HT-29 (cell line): ENCODE results near the gene WHAMM. TPM values are rescaled to one million over a fixed set of nuclear protein-coding genes. Genes with fewer than 3 reads are reported as not detected.
"Not testable (repeated sequence)": the region's sequence is repeated elsewhere in the genome, so short reads cannot be mapped to it uniquely, and the experiment has no call there.

Experiments
- DNase-seq: peaks from one replicate; pipeline ENCODE4 v3.0.0-alpha.2; 2015; ENCODE audit warnings: low spot score
- total RNA-seq: library from RNA; depleted of rRNA; stranded (reverse); fragments of >200 nt; shearing (Covaris generic); gene quantifications from 2 replicates; pipeline ENCODE4 v1.2.3, GENCODE V29; 2014; rRNA removed

WHAMM gene
- total RNA-seq, 1 experiment from 2014 or later, result 6.4 TPM

GRCh38 chr15:82865981-82866380, 56.6 kb downstream of the WHAMM start:
- not testable (repeated sequence) for DNase-seq

DNA sequence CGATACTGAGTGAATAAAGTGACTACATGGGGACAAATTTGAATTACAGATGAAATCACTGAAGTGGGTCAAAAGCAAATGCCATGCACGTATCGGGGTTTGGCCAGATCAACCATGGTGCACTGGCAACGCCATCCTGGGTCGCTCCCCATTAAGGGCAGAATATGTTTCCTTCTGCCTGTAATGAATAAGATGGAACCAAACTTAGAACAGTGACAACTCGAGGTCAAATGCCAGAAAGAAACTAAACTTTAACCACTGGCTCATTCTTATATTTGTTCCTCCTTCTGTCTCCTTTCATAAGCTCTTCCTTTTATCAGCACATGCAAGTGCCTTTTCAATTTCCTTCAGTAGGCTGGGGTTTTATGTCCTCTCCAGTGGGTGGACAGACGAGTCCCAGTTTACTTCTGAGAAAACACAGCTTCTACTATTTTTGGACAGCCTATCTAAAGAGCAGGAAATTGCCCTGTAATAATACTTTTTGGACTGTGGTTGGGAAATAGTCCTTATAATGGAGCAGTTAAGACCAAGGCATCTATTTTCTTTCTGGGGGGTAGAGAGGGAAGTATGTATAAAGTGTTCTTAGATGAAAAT, 61.4 kb downstream of the WHAMM start:
- DNase-seq, result no peak

DNA sequence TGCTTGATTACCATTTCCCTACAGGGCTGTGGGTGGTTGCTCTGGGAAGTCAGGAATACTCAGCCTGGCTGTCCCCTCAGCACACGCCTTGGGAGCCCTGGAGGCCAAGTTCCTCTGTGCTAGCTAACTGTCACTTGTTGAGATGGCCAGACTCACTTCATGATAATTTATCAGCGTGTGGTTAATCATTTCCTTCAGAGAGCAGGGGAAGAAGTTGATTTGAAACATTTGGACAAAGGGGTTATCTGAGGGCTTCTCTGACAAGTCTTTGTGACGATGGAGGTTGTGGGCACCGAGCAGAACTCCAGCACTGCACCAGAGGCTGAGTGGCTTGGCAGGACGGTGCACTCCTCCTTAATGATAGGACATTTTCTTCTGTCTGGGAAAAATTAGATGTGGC, 61.9 kb downstream of the WHAMM start:
- no peak for DNase-seq

GRCh38 chr15:82871832-82872484, 62.5 kb downstream of the WHAMM start:
- DNase-seq, result no peak

DNA sequence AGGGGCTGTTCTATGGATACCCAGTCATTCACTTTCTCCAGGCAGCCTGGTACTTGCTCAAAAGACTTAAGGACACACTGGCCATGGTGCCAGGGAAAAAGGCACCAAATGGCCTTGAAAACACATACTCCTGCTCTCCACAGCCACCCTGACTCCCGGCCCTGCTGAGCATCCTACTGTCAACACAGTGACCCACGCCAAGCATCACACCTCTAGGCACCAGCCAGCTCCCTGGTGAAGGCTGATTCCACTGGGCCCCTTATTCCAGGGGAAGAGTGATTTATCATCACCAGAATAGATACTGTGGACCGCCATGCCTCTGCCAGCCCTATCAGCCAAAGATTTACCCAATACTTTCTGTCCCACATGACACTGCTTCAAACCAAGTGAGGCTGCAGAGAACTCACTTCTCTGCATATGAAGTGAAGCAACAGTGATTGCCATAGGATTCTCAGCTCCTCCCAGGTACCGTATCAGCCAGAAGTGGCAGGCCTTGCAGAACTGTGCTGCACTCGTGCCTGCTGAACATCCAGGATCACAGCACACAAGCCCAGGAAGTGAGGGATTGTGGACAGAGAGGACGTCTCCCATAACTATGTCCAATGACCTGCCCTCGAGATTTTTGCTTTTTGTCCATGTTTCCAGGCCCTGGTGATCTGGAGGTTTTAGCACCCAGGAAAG, 63.7 kb downstream of the WHAMM start:
- no peak for DNase-seq

- DNase-seq, result no peak
Measured at GRCh38 chr15:82874267-82874666, 64.8 kb downstream of the WHAMM start.

DNA sequence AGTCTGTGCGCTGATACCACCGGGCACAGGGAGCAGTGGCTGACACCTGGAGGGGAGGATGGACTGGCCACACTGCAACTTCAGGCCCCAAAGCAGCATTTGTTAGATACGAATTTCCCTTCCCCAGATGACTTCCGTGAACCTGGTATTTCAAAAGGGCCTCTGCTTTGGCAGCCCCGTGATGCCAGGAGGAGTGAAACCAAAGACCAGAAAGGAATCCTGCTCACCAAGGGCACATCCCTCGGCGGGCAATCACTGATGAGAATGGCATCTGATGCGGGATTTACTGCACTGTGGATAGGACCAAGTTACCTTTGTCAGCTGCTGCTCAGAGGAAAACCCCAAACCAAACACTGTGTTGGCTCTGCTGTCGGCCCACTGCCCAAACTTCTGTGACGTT, 65.5 kb downstream of the WHAMM start:
- DNase-seq, result no peak

DNA sequence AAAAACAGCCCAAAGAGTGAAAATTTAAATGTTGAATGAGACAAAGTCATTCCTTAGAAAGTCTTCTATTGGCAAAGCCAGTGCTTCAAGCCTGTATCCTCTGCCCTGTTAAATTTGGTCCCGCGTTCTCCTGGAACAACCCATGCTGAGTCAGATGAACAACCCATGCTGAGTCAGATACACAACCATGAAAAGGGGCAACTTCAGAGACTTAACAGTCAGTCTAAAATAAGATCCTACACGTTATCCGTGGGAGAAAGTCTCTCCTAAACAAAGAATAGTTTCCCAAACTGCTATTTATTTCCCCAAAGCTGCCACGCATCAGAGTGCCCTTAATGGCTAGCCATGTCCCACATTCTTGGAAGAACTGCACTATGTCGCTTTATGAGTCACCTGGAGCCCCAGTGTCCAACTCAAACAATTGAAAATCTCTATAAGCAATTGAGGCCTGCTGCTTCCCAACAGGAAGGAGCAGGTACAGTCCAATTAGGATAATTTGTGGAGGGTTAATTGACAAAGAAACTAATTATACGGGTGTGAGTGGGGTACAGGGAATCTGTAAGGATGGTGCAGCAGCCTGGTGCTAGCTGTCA, 66.1 kb downstream of the WHAMM start:
- DNase-seq, result no peak

- DNase-seq, result no peak
Measured at GRCh38 chr15:82877825-82878224, 68.4 kb downstream of the WHAMM start.

DNA sequence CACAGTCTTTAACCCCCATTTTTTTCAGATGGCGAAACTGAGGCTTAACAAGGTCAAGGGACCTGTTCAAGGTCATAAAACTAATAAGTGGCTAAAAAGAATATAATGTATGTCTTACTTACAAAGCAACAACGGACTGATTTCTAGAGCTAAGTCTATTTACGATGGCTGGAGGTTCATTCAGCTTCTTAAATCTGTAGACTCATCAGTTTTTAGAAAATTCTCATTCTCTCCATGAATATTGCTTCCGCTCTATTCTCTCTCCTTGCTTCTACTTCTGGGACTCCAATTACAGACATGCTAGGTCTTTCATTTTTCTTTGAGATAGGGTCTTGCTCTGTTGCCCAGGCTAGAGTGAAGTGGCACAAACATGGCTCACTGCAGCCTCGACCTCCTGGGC, 68.9 kb downstream of the WHAMM start:
- no peak for DNase-seq

GRCh38 chr15:82880704-82881103, 71.3 kb downstream of the WHAMM start:
- no peak for DNase-seq

DNA sequence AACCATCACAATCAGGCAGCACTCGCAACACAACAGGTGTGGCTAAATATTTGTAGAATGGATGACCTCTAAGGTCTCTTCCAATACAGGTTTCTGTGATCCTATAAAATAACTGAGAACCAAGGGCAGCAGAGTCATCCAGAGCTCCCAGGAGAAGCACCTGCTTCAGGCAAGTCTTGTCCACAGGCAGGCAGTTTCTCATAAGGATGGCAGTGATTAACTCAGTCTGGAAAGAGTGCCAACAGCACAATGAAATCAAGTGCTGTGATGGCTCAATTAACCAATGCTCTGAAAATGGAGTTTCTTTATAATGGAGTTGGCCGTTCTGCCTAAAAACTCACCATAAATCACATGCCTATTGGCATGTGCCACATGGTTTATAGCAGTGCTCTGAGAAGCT, 72.3 kb downstream of the WHAMM start:
- no peak for DNase-seq

DNA sequence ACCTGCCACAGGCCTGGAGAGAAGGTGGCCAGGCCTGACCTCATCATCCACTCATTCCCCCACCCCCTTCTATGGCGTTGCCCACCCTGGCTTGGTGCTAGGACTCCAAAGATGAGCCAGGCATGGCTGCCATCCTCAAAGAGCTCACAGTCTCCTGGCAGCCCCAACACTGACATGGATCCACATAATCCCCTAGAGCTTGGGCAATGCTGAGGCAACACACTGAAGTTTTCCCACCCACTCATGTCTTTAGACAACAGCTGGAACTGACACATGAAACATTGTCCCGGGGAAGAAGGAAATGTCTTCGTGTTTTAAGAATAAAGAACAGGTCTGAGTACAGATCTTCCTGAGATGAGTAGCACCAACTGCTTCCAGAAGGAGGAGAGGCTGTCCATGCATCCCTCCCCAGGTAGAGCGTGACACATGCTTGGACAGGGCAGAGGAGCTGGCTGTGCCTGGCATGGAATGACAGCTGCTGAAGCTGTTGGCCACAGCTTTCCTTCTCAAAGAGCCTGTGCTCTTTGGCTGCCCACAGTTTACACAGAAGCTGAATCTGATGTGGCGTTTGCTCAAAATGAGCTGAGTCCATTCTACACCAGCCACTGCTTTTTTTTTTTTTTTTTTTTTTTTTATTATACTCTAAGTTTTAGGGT, 73.0 kb downstream of the WHAMM start:
- DNase-seq, result no peak

Other genes with a start within 250 kb of the WHAMM start
- not detected in 2 replicates for gene CPEB1, start 162.3 kb upstream of the WHAMM start, total RNA-seq
- gene AP3B2, start 99.8 kb upstream of the WHAMM start, total RNA-seq, result not detected in 2 replicates
- gene FSD2, start 3.6 kb upstream of the WHAMM start, total RNA-seq, result not detected in 2 replicates
- gene HOMER2, start 143.1 kb downstream of the WHAMM start, total RNA-seq, result 1.3 and 1.8 TPM in 2 replicates
- gene RAMAC, start 176.6 kb downstream of the WHAMM start, total RNA-seq, result 32.9 and 34.8 TPM in 2 replicates
- gene C15orf40, start 202.0 kb downstream of the WHAMM start, total RNA-seq, result 17.4 and 26.7 TPM in 2 replicates